A549 treated with CORT108297 at 1 μM for 4 hours (cell line): Measurements from ENCODE around the gene FXR2. TPM values are rescaled to one million over a fixed set of nuclear protein-coding genes. Genes with fewer than 3 reads are reported as not detected.

Experiments
- total RNA-seq: library from RNA; stranded (reverse); fragments of 200-300 nt; extraction: Qiagen RNA extraction; gene quantifications from 5 replicates; pipeline ENCODE4 v1.2.3, GENCODE V29; 2022

FXR2 gene
- total RNA-seq: 51.9 to 64.2 TPM (median 60.4 TPM) in 5 replicates

DNA sequence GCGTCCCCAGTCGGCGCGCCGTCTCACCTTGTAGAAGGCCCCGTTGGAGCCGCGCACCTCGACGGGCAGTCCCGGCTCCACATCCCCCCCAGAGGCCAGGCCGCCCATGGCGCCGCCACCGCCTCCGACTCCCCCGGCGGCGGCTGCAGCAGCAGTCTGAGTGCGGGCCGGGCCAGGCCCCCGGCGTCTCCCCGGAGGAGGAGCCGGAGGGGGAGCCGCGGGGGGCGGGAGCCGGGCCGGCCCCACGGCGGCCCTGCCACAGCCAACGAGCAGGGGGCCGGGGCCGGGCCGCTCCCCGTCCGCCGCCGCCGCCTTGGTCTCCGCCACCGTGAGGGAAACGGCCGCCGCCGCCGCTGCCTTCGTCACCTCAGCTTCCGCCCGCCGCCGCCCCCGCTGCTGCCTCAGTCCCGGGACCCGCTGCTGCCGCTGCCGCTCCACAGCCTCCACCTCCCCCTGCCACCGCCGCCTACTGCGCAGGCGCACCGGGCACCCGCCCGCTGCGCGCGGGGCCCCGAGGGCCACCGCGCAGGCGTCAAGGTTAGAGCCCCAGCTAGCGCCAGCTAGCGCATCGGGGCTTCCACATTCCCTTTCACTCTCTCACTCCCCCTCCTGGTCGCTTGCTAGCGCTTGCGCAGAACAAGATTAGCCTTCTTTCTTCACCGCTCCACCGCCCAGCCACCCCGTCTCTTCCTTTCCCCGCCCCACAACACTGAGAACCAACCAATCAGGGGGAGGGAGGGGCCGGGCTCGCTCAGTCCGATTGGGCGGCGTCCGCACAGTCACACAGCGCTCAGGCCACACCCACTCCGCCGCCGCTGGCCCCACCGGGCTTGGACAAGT, at the start of gene FXR2:
FXR2 (minus strand) TSS at position 473 of the 840 bp plus-strand sequence; CDS start at position 108, 365 bp downstream.

DNA sequence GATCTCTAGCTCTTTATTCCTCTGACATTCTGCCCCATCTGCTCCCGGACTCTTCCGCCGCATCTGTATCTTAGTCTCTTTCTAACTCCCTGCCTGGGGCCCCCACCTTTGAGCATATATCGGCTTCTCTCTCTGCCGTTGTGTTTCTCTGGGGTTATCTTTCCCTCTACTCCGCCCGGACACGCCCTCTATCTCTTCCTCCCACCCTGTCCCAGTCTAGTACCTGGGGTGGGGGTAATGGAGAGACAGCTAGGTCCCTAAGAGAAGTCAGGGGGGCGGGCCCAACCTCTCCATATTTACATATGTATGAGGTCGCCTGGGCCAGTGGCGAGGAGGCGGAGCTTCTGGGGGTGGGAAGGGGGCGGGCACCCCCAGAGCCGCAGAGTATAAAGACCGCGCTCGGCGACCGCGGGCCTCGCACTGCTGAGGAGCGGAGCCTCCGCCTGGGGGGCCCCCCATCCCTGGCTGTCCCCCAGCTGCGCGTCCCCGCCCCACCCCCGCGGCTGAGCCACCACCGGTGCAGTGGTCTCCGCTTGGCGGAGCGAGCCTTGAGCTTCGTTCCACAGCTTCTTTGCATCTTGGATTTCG, 35.9 kb upstream of the FXR2 start, which contains the start of gene ATP1B2:
ATP1B2 (plus strand) TSS at position 418 of the 588 bp plus-strand sequence. CDS start 593 bp downstream, outside the sequence.

DNA sequence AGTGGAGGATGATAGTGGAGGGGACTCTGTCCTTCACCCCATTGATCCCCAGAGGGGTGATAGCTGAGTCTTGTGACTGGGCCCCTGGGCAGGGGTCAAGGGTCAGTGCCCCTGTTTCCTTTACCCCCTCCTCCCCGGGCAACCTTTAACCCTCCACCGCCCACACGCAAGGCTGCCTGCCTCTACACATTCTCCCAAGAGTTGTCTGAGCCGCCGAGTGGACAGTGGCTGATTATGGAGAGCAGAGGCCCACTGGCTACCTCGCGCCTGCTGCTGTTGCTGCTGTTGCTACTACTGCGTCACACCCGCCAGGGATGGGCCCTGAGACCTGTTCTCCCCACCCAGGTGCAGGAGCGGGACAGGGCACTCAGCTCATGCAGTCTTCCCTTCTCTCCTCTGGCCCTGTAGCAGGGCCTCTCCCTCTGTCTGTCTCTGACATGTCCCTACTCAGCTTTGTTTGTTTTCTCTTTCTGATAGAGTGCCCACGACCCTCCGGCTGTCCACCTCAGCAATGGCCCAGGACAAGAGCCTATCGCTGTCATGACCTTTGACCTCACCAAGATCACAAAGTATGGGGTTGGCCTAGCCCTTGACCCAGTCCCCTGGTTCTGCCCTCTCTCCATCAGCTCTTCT, 15.4 kb upstream of the FXR2 start, which contains the start of gene SHBG:
SHBG (plus strand) TSS at position 197 of the 633 bp plus-strand sequence; CDS start at position 235, 38 bp downstream.

DNA sequence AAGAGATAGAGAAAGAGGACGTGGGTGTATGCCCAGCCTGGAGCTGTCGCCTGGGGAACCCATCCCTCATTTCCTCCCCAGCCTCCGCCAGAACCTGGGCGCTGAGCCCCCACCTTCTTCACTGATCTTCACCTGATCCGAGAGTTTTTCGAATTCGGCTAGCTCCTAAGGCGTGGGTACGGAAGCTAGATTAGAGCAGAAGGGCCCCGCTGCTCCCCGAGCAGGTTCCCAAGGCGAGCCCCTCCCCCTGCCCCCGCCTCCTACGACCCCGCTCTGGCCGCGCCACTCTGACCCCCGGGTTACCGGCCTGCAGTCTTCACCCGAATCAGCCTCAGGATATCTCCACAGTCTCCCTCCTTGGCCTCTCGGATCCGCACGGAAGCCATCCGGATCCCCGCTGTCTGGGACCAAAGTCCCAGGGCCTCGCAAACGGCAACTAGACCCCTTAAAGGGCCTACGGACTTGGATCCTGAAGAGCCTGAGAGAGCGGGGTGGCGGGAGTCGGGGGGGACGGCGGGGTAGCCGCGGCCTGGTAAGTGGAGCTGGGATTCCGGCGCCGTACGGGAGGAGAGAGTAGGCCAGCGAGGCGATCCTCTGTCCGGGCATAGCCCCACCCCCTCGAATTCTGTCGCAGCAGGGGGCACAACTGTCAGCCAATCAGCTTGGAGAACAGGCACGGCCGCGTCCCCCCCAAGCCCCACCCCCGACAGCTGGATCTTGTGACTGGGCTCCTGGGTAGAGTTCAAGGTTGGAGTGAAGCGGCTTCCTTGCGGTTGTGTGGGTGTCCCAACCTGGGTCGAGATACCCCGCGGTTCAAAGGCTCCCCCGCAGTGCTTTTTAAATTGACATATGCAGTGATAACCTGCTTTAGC, 12.8 kb upstream of the FXR2 start, which contains the start of gene SAT2:
SAT2 (minus strand) TSS at position 572 of the 872 bp plus-strand sequence; CDS start at position 386, 186 bp downstream.

DNA sequence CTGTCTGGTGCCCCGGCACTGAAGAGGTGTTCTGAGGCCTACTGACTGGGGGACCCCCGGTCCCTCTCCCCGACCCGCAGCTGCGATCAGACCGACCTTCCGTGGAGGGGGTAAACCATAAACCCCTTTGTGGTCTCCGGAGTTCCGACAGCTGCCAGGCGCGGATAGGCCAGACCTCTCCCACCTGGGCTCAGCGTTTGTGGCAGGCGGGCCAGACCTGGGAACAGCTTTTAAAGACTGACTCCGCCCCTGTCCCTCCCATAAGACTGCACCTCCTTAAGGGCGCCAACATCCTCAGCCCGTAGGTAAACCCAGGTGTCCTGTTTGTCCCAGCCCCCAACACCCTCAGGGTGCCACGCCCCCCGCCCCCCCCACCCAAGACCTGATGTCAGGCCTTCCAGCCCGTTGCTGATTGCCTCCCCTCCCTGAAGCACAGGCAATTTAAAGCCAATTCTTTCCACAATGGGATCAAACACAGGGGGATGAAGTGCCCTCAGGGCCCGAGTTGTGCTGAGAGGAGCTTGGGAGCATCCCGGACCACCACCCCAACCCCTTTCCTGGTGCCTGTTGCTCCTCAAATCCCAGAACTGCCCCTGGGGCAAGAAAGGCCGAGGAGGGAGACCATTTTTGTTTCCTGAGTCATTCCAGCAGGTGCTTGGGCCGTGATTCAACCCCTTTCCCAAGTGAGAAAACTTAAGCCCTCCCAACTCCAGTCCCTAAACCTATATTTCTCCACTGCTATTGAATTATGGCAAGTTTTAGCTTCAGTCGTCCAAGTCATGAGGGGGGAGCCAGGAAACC, 24.6 kb downstream of the FXR2 start, which contains the start of gene SOX15:
SOX15 (minus strand) TSS at position 204 of the 801 bp plus-strand sequence. CDS start 418 bp downstream, outside the sequence.

DNA sequence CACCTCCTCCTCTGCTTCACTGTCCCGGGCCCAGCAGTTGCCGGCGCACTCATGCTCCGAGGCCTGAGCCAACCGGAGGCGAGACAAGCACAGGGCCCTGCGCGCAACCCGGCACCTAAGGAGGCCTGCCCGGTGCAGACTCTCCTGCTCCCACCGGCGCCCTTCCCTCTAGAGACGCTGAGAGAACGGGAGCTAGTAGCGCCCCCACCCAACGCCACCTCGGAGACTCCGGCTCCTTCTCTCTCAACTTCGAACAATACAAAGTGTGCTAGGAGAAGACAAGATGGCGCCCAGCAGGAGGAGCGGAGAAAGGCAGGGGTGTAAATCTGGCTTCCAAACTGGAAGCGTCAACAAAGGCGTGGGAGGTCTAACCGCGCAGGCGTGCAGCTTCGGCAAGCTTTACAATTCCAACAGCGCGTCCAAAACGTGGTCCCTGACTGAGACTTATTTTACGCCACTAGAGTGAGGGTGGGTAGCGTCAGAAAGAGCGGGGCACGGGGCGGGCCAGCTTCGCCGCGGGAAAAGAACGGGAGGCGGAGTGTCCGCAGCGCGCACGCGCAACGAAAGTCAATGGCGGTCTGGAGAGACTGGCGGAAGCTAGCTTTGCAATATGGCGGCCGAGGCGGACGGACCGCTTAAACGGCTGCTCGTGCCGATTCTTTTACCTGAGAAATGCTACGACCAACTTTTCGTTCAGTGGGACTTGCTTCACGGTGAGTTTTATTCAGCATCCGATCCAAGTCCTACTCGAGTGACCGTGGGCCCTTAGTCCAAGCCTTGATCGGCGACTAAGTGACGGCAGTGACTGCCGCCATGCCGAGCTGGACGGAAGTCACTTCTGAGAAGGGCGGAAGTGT, 31.2 kb downstream of the FXR2 start, which contains the start of gene MPDU1:
MPDU1 (plus strand) TSS at position 600 of the 857 bp plus-strand sequence; CDS start at position 611, 11 bp downstream.

DNA sequence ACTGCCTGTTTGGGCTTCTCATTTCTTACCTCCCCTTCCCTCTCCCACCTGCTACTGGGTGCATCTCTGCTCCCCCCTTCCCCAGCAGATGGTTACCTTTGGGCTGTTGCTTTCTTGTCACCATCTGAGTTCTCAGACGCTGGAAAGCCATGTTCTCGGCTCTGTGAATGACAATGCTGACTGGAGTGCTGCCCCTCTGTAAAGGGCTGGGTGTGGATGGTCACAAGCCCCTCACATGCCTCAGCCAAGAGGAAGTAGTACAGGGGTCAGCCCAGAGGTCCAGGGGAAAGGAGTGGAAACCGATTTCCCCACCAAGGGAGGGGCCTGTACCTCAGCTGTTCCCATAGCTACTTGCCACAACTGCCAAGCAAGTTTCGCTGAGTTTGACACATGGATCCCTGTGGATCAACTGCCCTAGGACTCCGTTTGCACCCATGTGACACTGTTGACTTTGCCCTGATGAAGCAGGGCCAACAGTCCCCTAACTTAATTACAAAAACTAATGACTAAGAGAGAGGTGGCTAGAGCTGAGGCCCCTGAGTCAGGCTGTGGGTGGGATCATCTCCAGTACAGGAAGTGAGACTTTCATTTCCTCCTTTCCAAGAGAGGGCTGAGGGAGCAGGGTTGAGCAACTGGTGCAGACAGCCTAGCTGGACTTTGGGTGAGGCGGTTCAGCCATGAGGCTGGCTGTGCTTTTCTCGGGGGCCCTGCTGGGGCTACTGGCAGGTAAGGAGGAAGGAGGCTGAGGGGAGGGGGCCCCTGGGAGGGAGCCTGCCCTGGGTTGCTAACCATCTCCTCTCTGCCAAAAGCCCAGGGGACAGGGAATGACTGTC, 35.5 kb downstream of the FXR2 start, which contains the start of gene CD68:
CD68 (plus strand) TSS at position 638 of the 833 bp plus-strand sequence; CDS start at position 678, 40 bp downstream.

DNA sequence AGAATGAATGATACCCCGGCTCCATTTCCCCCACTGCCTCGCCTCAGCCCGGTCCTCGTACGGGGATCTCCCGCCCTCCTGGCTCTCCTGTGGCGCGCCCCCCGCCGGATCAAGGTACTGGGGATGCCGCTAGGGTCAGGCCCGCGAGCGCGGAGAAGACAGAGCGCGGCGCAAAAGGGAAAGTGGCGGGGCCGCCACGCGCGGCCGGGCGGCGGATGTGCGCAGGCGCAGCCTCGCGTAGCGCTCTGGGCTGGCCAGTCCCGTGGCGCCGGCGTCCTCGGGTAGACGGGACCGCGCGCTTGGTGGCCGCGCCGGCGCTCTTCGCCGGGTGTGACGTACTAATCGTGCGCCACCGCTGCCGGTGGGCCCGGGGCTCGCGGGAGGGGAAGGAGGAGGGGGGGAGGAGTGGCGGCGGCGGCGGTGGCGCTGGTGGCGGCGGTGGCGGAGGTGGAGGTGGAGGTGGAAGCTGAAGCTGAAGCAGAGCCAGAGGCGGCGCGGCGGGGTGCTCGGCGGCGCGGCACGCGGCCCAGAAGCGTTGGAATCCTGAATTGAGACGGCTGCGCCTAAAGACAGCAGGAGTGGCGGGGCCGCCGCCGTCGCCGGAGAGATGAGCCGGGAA, 53.0 kb downstream of the FXR2 start, which contains the start of gene SENP3:
SENP3 (plus strand) TSS at position 331 of the 619 bp plus-strand sequence. CDS start 1,158 bp downstream, outside the sequence.

DNA sequence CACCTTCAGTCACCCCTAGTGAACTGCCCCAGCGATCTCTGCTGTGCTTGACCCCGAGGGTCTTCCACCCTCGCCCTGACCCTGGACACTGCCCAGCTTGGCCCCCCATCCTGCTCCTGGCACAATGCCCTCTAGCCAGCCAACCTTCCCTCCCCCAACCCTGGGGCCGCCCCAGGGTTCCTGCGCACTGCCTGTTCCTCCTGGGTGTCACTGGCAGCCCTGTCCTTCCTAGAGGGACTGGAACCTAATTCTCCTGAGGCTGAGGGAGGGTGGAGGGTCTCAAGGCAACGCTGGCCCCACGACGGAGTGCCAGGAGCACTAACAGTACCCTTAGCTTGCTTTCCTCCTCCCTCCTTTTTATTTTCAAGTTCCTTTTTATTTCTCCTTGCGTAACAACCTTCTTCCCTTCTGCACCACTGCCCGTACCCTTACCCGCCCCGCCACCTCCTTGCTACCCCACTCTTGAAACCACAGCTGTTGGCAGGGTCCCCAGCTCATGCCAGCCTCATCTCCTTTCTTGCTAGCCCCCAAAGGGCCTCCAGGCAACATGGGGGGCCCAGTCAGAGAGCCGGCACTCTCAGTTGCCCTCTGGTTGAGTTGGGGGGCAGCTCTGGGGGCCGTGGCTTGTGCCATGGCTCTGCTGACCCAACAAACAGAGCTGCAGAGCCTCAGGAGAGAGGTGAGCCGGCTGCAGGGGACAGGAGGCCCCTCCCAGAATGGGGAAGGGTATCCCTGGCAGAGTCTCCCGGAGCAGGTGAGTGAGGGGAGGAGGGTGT, 56.0 kb downstream of the FXR2 start, which contains the start of gene TNFSF13:
TNFSF13 (plus strand) TSS at position 207 of the 776 bp plus-strand sequence; CDS start at position 497, 290 bp downstream.

DNA sequence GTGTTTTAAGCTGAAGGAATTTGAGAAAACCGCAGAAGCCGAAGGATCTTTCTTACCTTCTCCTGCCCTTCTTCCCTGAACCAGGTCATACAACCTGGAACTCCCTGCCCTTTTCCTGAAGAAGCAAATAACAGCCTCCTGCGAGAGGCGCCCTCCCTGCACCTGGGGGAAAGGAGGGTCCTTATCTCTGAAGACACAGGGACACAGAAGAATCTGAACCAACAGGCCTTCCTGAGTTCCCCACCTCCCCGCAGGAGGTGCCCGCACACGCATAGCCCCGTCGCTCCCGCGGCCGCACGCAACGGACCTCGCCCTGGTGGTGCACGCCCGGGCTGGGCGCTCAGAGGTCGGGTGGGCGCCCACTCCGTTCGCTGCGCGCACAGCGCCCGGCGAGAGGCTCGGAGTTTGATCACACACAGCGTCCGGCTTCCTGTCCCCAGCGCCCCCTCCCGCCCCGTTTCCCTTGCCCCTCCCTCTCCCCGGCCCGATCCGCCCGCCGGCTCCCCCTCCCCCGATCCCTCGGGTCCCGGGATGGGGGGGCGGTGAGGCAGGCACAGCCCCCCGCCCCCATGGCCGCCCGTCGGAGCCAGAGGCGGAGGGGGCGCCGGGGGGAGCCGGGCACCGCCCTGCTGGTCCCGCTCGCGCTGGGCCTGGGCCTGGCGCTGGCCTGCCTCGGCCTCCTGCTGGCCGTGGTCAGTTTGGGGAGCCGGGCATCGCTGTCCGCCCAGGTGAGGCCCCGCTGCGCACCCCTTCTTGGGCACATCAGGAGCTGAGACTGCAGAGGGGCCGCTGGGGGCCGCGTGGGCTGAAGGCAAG, 65.9 kb downstream of the FXR2 start, which contains the start of gene TNFSF12:
TNFSF12 (plus strand) TSS at position 474 of the 816 bp plus-strand sequence; CDS start at position 570, 96 bp downstream.

Other genes starting within 250 kb of the FXR2 start
- 1.3 to 2.0 TPM (median 1.7 TPM) in 5 replicates for gene TNK1, start 233.8 kb downstream of the FXR2 start, total RNA-seq
- gene PLSCR3, start 220.4 kb downstream of the FXR2 start, total RNA-seq: 37.4 to 45.9 TPM (median 43.5 TPM) in 5 replicates
- 177 to 231 TPM (median 209 TPM) in 5 replicates for gene TMEM256, start 210.8 kb downstream of the FXR2 start, total RNA-seq
- 12.1 to 21.2 TPM (median 19.3 TPM) in 5 replicates for gene NLGN2, start 207.1 kb downstream of the FXR2 start, total RNA-seq
- 0.13 TPM in 1 of 5 replicates, not detected in the others for gene SPEM1, start 194.6 kb downstream of the FXR2 start, total RNA-seq
- gene SPEM2, start 189.3 kb downstream of the FXR2 start, total RNA-seq: 0.05 to 0.10 TPM (median 0.08 TPM) in 4 of 5 replicates, not detected in the other
- gene SPEM3, start 186.0 kb downstream of the FXR2 start, total RNA-seq: 0.04 to 0.06 TPM in 2 of 5 replicates, not detected in the others
- 11.2 to 15.4 TPM (median 13.9 TPM) in 5 replicates for gene TMEM102, start 179.5 kb downstream of the FXR2 start, total RNA-seq
- gene FGF11, start 175.4 kb downstream of the FXR2 start, total RNA-seq: 0.92 to 1.6 TPM (median 1.4 TPM) in 5 replicates
- 5.2 to 9.8 TPM (median 8.8 TPM) in 5 replicates for gene CHRNB1, start 169.8 kb downstream of the FXR2 start, total RNA-seq
- 19.8 to 26.8 TPM (median 24.2 TPM) in 5 replicates for gene ZBTB4, start 135.3 kb downstream of the FXR2 start, total RNA-seq
- not detected in 5 replicates for gene SLC35G6, start 133.5 kb downstream of the FXR2 start, total RNA-seq
- 65.7 to 84.9 TPM (median 82.6 TPM) in 5 replicates for gene POLR2A, start 130.5 kb downstream of the FXR2 start, total RNA-seq
- 9.8 to 14.0 TPM (median 12.8 TPM) in 5 replicates for gene TNFSF12, start 65.8 kb downstream of the FXR2 start, total RNA-seq
- 0.61 to 0.79 TPM (median 0.68 TPM) in 5 replicates for gene TNFSF13, start 56.1 kb downstream of the FXR2 start, total RNA-seq
- gene SENP3, start 53.0 kb downstream of the FXR2 start, total RNA-seq: 97.6 to 109 TPM (median 105 TPM) in 5 replicates
- gene CD68, start 35.3 kb downstream of the FXR2 start, total RNA-seq: 30.8 to 38.1 TPM (median 35.8 TPM) in 5 replicates
- gene MPDU1, start 31.0 kb downstream of the FXR2 start, total RNA-seq: 112 to 141 TPM (median 120 TPM) in 5 replicates
- 0.33 to 0.44 TPM (median 0.41 TPM) in 4 of 5 replicates, not detected in the other for gene SOX15, start 24.8 kb downstream of the FXR2 start, total RNA-seq
- gene SAT2, start 12.9 kb upstream of the FXR2 start, total RNA-seq: 64.3 to 90.5 TPM (median 85.4 TPM) in 5 replicates
- gene SHBG, start 15.2 kb upstream of the FXR2 start, total RNA-seq: 0.35 to 1.0 TPM (median 0.66 TPM) in 5 replicates
- 0.14 to 0.40 TPM (median 0.21 TPM) in 5 replicates for gene ATP1B2, start 36.0 kb upstream of the FXR2 start, total RNA-seq
- 49.0 to 53.9 TPM (median 51.0 TPM) in 5 replicates for gene TP53, start 72.6 kb upstream of the FXR2 start, total RNA-seq
- 33.2 to 50.4 TPM (median 45.9 TPM) in 5 replicates for gene WRAP53, start 73.6 kb upstream of the FXR2 start, total RNA-seq
- 1.1 to 1.6 TPM (median 1.5 TPM) in 5 replicates for gene EFNB3, start 90.3 kb upstream of the FXR2 start, total RNA-seq
- 0.01 to 0.05 TPM (median 0.01 TPM) in 3 of 5 replicates, not detected in the others for gene DNAH2, start 102.8 kb upstream of the FXR2 start, total RNA-seq
- 14.0 to 19.7 TPM (median 16.6 TPM) in 5 replicates for gene KDM6B, start 219.3 kb upstream of the FXR2 start, total RNA-seq
- gene TMEM88, start 240.2 kb upstream of the FXR2 start, total RNA-seq: 0.27 to 1.9 TPM (median 0.92 TPM) in 5 replicates
- 178 to 250 TPM (median 228 TPM) in 5 replicates for gene NAA38, start 242.7 kb upstream of the FXR2 start, total RNA-seq
- 20.3 to 23.4 TPM (median 21.5 TPM) in 5 replicates for gene CYB5D1, start 243.1 kb upstream of the FXR2 start, total RNA-seq